Occipital lobe (tissue), 2 donors: Measurements from ENCODE around the gene AMMECR1. TPM values are rescaled to one million over a fixed set of nuclear protein-coding genes. Genes with fewer than 3 reads are reported as not detected.

Source experiments
- DNase-seq: peaks from one replicate; lab custom pipeline; 2025; lab: John Stamatoyannopoulos, UW
- total RNA-seq: library from RNA; depleted of rRNA; stranded (reverse); fragments of >200 nt; gene quantifications from one replicate; pipeline ENCODE4 v1.2.3, GENCODE V29; 2014

Gene AMMECR1
- total RNA-seq, 1 donor from 2014 or later: 6.4 TPM

DNA sequence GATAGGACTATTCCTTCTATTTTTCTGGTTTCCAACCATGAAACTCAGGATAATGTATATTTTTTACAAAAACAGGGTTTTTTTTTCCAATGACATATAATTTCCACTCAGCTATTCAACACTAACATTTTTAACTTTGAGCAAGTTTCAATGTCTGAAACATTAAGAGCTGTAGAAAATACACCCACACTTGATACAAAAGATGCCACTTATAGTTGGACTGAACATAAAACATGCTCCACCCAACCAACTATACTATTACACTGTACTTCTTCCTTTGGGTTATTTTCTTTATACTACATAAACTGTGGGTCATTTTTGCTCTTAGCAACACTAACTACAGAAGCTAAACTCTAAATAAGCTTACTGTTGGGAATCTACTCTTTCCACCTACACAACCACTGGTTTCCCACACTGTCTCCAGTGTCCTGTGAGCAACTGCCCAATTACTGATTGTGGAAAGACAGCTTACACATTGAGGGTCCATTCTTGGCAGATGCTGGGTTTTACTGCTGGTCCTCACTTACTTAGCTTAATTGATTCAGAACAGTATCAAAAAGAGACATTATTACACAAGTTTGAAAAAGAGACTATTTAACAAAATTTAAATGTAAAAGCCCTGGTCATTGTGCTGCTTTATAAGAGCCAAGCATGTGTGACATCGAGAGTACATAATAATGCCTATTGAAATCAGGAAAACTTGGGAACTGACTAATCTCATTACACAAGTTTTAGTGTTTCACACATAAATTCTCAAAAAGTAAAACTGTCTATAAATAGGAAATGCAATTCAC is 6.3 kb downstream of the AMMECR1 start:
- DNase-seq: no peak

DNA sequence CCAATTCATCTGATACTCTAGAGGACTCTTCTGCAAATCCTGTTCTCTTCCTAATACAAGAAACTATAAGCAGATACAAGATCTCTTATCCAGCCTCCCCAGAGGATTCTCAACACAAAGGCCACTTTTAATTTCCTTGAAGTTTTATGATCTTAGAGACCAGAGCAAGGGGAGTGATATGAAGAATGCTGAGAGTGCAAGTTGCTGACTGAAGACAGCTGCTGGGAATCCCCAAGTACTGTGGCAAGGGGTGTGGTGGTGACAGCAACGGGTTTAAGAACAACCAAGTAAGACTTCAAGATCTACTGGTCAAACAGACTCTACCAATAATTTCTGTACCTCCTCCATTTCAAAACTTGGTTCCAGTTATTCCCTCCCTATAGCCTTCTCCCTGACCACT is 7.0 kb downstream of the AMMECR1 start:
- no peak for DNase-seq

DNA sequence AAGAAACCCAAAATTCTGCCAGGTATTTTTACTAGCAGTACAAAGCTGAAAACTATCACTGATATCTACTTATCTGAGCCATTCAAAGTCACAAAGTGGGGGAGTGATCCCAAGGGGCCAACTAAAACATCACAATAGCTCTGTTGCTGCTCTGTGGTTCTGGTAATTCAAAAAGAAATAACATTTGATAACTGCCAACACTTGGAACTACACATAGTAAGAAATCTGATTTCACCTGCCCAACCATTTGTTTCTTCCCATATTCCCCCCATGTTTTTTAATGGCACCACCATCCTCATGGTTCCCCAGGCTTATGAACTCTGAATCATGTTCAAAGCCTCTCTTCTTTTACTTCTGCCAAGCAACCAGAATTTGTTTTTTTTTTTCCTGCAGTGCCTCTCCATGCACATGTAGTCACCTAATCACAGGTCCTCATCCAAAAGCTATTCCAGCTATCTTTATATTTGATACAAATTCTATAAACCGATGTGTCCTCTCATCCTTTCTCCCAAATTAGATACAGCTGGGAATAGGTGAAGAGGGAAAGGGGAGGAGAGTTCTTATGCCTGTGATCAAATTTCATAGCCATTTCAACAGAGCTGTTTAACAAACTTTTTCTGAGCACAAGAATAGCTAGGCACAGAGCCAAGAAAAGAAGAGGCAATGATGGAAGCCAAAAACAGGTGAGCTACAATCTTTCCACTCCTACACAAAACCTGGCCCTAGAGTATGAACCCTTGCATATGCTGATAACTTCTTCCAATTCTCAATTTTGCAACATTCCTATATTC is 7.7 kb downstream of the AMMECR1 start:
- no peak for DNase-seq

DNA sequence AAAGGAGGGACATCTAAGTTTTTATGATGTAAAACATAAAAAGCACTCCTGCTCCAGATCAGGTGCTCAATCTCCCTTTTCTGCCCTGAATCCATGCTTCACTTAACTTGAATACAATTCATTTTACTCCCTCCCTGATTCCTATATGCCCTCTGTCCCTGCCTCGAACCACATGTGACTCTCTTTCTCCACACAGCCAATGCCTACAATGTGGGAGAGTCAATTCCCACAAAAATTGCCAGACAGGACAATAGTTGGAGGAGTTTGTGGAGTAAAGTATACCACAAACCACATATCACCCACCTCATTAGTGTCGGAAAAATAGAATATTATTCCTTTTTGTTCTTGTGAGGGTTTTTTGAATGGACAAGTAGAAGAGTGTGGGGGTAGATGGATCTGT is 9.7 kb downstream of the AMMECR1 start:
- no peak for DNase-seq

DNA sequence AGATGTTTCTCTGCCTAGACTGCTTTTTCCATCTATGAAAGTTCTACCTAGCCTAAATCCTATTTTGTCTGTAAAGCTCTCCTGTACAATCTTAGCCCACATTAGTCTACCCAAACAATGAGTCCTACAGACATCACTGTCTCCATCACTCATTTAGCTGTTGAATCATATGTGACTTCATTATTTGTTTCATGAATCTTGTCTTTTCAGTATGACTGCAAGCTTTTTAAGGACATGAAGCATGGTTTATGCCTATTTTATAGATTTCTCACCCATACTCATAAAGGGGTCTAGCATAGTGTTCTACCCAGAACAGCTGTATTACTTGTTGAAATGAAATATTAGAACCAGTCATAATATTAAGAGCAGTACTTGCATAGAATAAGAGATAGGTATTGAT is 13.0 kb downstream of the AMMECR1 start:
- DNase-seq: no peak

DNA sequence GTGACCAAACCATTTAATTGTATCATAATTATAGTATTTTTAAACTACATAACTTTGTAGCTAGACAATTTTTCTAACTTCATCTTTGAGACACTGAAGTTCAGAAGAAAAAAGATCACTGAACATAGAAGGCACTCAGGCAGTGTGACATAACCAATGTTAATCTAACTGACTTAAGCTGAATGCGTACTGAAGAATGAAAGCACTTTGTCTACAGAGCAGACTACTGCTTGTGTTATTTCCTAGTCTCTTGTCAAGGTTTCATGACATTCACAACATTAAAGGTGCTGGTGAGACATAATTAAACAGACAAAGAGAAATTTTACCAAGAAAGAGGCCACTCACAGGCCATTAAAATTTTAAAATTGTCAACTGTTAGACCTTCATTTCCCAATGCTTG is 13.5 kb downstream of the AMMECR1 start:
- no peak for DNase-seq

DNA sequence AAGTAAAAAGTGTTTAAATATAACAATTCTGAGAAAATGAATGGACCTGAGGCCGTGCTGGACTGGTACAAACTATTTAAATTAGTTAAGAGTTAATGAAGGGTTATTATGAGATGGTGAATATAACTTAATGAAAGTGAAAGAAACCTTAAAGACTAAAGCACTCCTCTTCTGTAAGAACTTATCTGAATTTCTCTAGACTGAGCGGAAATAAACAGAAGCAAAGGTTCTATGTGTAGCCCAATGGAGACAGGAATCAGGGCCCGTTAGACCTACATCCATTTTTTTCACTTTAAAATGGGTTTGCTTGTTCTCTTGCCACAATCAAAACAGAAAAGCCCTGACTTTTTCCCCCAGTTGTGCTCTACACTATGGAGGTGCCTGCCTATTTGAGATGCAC is 14.9 kb downstream of the AMMECR1 start:
- no peak for DNase-seq

DNA sequence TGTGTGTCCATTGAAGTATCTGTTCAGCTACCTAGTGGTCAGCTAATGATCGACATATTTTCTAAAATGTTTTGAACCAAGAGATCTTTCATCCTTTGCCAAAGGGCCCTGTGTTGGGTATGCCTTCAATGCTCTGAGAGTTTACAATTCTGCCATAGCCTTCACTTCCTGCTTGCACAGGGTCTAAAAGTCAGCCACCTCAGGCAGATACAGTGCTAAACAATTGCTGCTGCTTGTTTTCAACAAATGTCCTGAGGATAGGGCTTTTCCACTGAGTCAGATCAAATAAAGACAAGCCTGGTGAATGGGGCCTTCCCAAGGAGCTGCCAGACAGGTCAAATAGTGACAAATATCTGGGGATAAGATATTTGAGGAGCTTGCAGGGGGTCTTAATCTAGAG is 16.7 kb downstream of the AMMECR1 start:
- DNase-seq: no peak

DNA sequence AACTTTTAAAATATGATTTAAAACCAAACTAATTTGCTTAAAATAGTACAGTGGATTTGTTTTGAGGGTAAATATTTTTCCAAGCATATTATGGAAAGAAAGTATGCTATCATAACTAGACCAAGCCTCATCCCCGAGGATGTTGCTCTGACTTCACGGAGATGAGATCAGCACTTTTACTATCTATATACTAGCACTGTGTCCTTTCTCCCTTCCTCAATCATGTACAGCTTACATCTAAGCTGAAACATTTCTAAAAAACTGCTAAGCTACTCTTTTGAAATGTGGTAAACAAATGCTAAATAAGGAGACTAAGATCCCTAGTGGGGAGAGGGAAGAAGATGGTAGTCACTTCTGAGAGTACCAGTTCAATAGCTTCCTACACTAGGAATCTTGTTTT is 23.8 kb downstream of the AMMECR1 start:
- DNase-seq: no peak

DNA sequence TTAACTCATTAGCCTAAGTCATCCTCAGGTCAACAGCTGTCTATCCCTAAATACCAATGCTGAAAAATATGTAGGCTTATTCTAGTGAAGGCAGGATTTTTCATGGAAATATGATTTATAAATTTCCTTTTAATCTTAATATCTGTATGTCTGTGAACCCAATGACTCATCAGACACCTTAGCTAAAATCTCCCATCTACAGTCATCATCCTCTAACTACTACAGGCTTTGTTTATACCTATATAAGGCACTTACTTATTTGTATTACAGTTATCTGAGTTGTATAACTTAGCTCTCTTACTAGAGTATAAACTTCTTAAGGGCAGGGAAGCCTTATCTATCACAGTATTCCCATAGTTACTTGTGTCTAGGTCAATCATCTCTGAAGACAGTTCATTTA is 24.2 kb downstream of the AMMECR1 start:
- DNase-seq: no peak

DNA sequence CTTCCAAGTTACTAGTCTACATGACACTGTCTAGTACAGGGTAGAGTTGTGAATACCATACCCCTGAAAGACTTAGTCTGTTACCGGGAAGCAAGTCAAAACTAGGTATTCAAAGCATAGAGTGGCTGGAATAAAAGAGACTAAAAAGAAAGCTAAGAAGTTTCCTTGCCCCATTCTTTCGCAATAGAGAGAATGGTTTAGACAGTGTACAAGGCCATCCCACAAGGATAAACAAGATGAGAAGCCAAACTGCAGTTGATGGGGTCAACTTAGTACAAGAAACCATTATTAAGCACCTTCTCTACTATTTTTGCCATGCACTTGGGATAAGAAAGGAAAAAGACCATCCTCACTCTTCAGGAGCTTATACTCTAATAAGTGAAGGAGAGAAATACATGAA is 30.3 kb downstream of the AMMECR1 start:
- no peak for DNase-seq

DNA sequence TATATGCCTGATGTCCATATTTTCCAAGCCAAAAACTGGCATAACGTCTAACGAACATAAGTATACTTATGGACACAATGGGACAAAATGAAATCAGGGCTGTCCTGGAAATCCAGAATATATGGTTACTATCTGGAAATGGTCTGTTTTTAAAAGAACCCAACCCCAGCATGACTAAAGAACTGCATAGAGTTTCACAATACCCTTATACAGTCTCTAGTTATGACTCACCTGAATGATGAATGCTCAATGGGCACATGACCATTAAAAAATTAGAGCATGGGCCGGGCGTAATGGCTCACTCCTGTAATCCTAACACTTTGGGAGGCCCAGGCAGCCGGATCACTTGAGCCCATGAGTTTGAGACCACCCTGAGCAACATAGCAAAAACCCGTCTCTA is 31.8 kb downstream of the AMMECR1 start:
- no peak for DNase-seq

DNA sequence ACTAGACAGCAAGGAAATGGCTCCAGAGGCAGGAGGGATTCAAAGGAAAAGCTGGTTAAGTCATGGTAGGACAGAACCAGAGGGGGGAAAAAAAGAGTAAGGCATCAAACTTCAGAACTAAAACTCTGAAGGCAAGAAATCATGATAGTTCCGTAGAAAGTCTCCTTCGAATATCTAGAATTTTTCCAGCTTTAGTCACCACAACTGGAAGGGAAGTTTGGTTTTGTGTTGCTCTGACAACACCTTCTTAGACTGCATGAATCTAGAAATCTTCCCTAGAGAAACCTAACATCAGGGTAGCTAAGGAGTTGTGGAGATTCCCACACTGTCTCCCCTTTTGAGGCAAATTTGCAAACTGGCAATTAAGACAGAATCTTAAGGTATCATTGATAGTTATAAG is 33.7 kb downstream of the AMMECR1 start:
- DNase-seq: no peak

DNA sequence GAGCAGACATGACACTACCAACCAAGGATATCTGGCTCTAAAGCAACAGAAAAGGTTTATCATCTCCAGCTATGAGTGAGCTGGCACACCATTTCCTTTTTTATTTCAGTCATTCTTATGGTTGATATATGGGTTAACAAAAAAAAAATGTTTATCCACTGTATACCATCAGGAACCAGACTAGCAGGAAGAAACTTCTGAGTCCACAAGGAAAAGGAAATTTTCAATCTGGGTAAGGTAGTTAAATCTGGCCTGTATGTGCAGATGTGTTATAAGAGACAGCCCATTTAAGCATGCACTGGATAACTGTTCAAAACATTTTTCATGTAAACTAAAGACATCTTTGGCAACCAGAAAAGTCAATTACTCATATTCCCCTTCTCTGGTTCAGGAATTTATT is 35.0 kb downstream of the AMMECR1 start:
- no peak for DNase-seq

DNA sequence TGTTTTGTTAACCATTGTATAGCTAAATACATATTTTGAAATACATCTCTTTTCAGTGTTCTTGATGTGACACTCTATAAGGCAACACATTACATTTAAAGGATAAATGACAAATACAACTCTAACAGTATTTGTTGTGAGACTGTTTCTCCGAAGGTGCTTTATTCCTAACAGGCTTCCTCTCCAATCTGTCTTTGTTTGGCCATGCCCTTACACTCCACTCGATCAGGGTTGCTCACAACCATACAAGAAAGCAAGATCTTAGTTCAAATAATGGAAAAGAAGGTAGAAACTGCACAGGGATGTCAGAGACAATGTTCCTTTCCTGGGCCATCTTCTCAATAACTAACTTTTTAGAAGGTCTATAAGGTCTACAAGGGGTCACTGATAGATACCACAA is 36.5 kb downstream of the AMMECR1 start:
- no peak for DNase-seq

DNA sequence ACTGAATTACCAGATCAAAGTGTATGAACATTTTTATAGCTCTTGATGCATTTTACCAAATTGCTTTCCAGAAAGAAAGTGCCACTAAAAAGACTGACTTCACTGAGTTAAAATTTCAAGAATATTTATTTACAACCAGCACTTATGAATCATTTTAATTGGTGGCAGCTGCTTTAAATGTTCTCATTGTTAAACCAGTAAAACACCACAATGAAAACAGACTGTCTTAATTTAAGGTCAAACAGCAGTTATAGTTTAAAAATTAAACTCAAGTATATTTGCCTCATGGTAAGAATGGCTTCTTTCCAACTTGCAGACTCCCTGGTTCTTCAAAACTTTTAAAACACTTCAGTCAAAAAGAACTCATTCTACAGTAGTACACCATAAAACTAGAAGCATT is 36.9 kb downstream of the AMMECR1 start:
- DNase-seq: no peak

DNA sequence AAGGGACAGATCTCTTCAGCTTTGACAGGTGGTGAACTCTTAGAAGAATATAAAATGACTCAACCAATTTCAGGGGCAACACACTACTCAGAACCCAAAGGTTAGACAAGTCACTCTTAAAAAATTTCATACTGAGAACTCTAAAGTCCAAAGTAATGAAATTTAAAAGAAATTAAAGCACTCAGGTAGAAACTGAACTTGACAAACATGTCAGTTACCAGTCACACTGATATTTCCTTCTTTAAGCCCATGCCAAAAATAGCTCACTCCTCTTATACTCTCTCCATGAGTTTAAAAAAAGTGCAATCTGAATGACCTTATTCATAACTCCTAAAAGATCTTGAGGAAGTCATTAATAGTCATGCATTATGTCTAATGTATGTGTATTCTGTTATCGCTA is 40.3 kb downstream of the AMMECR1 start:
- DNase-seq: no peak

DNA sequence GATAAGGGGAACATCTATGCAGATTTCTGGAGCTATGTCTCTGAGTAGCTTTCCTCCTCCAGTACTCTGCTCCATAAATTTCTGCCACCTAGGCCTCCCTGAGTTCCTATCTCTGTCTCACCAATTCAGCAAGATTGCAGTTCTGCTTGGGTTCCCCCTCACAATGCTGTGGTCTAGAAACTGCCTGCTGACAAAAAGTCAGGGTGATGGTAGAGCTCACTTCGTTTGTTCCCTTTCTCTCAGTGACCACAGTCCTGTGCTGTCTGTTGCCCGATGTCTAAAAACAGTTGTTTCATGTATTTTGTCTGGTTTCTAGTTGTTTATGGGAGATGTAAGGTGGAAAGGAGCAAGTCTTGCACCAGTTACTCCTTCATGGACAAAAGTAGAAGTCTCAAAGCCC is 41.1 kb downstream of the AMMECR1 start:
- no peak for DNase-seq

DNA sequence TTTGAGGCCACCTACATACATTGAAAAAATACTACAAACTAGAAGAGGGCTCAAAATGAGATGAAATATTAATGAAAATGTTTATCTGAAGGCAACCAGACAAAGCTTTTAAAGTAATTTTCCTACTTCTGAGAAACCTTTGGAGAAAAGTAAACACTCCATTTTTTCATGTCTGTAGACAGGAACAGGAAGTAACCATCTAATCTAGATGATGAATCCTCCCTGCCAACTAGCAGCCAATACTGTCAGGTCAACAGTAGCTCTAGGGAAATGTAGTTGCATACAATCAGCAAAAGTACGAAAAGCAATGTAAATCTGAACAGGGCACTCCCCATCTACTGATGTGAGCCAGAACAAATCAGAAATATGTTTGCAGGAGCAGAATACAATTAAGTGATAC is 49.0 kb downstream of the AMMECR1 start:
- no peak for DNase-seq

DNA sequence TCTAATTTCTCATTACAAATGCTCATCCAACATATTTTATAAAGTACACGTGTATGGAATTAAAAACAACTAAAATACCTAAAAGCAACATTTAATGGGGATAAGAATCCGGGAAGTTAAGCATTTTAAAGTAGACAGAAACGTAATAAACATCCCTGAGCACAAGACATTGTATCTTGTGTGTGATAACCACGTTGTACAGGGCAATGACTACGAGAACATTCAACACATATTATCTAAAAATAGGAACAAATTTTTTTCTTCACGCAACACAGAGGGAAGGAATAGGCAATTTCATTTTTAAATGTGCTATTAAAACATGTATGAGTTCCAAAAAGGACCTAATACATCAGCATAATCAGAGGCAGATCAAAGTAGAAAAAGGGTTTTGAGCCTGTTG is 49.5 kb downstream of the AMMECR1 start:
- no peak for DNase-seq

DNA sequence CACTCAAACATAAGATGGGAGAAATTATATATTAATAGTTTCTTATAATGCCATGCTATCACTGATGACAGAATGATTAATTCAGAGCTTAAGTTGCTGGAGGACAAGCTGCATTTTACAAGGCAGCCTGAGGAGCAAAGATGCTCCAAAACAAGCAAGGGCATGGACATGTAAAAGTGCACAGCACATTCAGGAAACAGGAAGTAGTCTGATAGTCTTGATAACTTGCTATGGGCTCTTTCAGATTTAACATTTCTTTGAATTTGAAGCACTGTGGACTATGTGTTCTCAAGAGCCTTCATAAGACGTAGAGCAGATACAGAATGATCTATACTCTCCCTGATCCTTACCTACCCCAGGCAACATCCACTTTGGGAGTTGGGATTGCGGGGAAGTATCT is 50.0 kb downstream of the AMMECR1 start:
- no peak for DNase-seq

DNA sequence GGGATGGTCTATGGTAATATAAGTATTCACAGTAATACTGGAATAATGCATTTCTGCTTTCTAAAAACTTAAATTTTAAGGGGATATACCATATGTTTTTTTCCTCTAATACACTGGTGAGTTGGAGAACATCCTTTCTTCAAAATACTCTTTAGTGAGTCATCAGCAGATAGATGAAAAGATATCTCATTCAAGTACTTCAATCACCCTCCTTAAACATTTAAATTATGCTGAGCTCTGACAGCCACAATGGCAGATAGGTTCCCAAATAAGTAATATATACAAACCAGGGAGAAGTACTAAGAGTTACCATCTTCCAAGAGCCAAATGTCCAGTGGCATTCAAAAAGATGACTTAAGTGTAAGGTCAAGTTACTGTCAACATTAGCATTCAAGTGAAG is 52.2 kb downstream of the AMMECR1 start:
- no peak for DNase-seq

DNA sequence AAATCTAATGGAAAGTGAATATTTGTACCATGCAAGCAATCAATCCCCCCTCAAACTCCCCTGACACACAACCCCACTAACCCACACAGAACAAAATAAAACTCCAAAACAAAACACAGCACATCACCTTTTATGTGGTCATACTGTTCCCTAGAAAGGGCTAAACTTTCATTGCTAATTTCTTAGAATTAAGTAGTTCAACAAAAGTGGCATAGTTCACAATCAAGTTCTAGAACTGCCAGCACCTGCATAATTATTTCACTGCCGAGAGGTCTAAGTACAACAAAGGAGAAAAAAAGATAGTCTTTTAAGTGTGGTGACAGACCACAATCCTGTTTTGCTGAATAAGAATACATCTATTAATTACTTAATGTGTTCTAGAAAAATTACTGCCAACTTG is 58.8 kb downstream of the AMMECR1 start:
- DNase-seq: no peak
